Dermis microvascular lymphatic vessel endothelial cell (primary cell): ENCODE data around the gene ZNF417. TPM values are rescaled to one million over a fixed set of nuclear protein-coding genes. Genes with fewer than 3 reads are reported as not detected.
"Not testable (repeated sequence)": the region's sequence is repeated elsewhere in the genome, so short reads cannot be mapped to it uniquely, and the experiment has no call there.

Experiments used
- DNase-seq, 2 donors: peaks; one replicate each; pipeline versions ENCODE4 v3.0.0 to v3.0.0-alpha.2; 2010; ENCODE audit warnings: low read depth in 2 of 2
- total RNA-seq: library from RNA; depleted of rRNA; stranded (reverse); fragments of >200 nt; gene quantifications from 2 replicates; pipeline ENCODE4 v1.2.1, GENCODE V29; 2014

The ZNF417 gene
- total RNA-seq, 1 donor from 2014 or later, result 9.6 TPM

- no peak for DNase-seq
These were observed 29.0 kb downstream of the ZNF417 start for GRCh38 chr19:57887195-57887941.

- no peak for DNase-seq
These were observed 30.3 kb downstream of the ZNF417 start for GRCh38 chr19:57886046-57886445.

- DNase-seq, result not testable (repeated sequence)
These were observed 42.3 kb downstream of the ZNF417 start for GRCh38 chr19:57873883-57874799.

GRCh38 chr19:57872450-57872849 lies 43.9 kb downstream of the ZNF417 start:
- no peak for DNase-seq

GRCh38 chr19:57870225-57870624 lies 46.2 kb downstream of the ZNF417 start:
- DNase-seq, result no peak

GRCh38 chr19:57869655-57870054 lies 46.7 kb downstream of the ZNF417 start:
- not testable (repeated sequence) for DNase-seq

GRCh38 chr19:57867868-57868492 lies 48.4 kb downstream of the ZNF417 start:
- no peak for DNase-seq

Other genes starting within 250 kb of the ZNF417 start
- gene ZSCAN4, start 247.7 kb downstream of the ZNF417 start, total RNA-seq, result not detected in 2 replicates
- gene ZNF551, start 234.6 kb downstream of the ZNF417 start, total RNA-seq, result 5.4 and 8.5 TPM in 2 replicates
- 0.13 and 0.63 TPM in 2 replicates for gene ZNF154, start 207.4 kb downstream of the ZNF417 start, total RNA-seq
- 5.0 and 5.7 TPM in 2 replicates for gene ZNF671, start 189.0 kb downstream of the ZNF417 start, total RNA-seq
- 12.5 and 17.6 TPM in 2 replicates for gene ZNF776, start 169.8 kb downstream of the ZNF417 start, total RNA-seq
- 10.1 and 12.9 TPM in 2 replicates for gene ZNF586, start 146.9 kb downstream of the ZNF417 start, total RNA-seq
- 7.2 and 7.5 TPM in 2 replicates for gene ZNF552, start 101.7 kb downstream of the ZNF417 start, total RNA-seq
- gene ZNF587B, start 86.3 kb downstream of the ZNF417 start, total RNA-seq, result 13.5 and 14.5 TPM in 2 replicates
- 15.4 and 15.7 TPM in 2 replicates for gene ZNF587, start 66.7 kb downstream of the ZNF417 start, total RNA-seq
- 2.3 and 4.0 TPM in 2 replicates for gene ZNF814, start 27.6 kb downstream of the ZNF417 start, total RNA-seq
- gene ZNF418, start 18.8 kb upstream of the ZNF417 start, total RNA-seq, result 1.4 and 2.3 TPM in 2 replicates
- gene ZNF256, start 31.1 kb upstream of the ZNF417 start, total RNA-seq, result 3.3 and 5.2 TPM in 2 replicates
- gene C19orf18, start 57.9 kb upstream of the ZNF417 start, total RNA-seq, result 0.13 TPM in 2 replicates
- gene ZNF606, start 86.2 kb upstream of the ZNF417 start, total RNA-seq, result 4.1 and 9.4 TPM in 2 replicates
- not detected in 2 replicates for gene ZSCAN1, start 117.4 kb upstream of the ZNF417 start, total RNA-seq
- gene ZNF135, start 142.7 kb upstream of the ZNF417 start, total RNA-seq, result 0.64 and 1.8 TPM in 2 replicates
- 10.5 and 25.8 TPM in 2 replicates for gene ZSCAN18, start 181.6 kb upstream of the ZNF417 start, total RNA-seq
- 7.3 and 10.1 TPM in 2 replicates for gene ZNF329, start 234.2 kb upstream of the ZNF417 start, total RNA-seq